GM19043 (cell line): ENCODE measurements around the gene BMP8B.

ENCODE experiments used
- ATAC-seq: cut with Tn5 transposase; IDR thresholded peaks from one replicate; pipeline ENCODE4 v1.9.1; 2021; ENCODE audit warnings: low read depth; ENCODE audit not compliant: unreplicated experiment

The BMP8B gene

DNA sequence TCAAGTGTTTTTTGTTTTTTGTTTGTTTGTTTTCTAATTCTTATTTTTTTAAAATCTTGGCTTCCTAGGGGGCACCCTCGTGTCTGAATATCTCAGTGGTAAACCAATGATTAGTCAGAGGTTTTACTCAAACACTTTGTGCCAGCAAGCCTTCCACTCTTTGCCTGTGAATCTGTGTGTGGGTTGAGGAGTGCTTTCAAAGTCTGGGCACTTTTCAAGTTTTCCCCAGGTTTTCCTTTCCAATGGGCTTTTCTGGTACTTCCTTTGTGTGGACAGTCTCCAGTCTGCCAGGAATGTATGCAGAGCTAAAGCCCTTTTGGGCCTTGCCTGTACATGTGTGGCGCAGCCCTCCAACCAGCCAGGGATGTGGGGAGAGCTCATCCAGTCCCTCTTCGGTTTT lies 59.6 kb downstream of the BMP8B start:
- no peak for ATAC-seq

DNA sequence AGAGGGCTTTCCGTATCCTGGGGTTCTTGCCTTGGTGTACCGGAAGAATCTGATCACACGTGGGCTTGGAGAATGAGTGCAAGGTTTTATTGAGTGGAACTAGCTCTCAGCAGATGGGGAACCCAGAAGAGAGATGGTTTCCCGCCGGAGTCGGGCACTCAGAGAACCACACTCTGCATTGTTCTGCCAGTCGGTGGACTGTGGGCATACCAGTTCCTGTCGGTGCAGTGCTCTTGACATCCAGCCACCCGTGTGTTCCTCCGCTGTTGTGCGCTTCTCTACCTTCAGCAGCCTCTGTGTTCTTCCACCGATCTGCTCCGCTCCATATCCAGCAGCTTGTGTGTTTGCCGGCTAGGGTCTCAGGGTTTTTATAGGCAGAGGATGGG lies 60.7 kb downstream of the BMP8B start:
- no peak for ATAC-seq

DNA sequence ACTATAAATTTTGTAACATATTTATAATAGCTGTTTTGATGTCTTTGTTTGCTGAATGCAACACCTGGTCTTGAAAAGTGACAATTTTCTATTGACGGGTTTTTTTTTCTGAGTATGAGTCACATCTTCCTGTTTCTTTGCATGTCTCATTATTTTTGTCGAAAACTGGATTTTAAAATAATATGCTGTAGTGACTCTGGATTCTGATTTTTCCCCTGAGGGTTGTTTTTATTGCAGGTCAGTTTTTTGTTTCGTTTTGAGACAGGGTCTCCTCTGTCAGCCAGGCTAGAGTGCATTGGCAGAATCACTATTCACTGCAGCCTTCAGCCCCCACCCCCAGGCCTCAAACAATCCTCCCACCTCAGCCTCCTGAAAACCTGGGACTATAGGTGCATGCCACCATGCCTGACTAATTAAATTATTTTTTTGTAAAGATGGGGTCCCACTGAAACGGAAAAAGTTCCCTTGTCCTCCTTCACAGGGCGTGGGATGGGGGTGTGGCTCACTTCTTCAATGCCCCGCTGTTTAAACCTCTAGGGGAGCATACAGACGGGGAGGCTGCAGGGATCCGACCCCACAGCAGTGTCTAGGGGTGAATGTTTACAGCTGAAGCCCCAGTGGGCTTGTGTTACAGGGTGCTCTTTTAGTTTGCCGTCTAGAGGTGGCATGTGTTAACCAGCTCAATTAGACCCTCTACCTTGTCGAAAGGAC lies 61.3 kb downstream of the BMP8B start:
- no peak for ATAC-seq

- no peak for ATAC-seq
Measured at GRCh38 chr1:39726600-39726999, 62.1 kb downstream of the BMP8B start.

- ATAC-seq: no peak
Measured at GRCh38 chr1:39722495-39722894, 66.2 kb downstream of the BMP8B start.

- no peak for ATAC-seq
Measured at GRCh38 chr1:39721664-39722063, 67.0 kb downstream of the BMP8B start.

- no peak for ATAC-seq
Measured at GRCh38 chr1:39720094-39720999, 68.3 kb downstream of the BMP8B start.

GRCh38 chr1:39717809-39718208 lies 70.9 kb downstream of the BMP8B start:
- ATAC-seq: no peak

DNA sequence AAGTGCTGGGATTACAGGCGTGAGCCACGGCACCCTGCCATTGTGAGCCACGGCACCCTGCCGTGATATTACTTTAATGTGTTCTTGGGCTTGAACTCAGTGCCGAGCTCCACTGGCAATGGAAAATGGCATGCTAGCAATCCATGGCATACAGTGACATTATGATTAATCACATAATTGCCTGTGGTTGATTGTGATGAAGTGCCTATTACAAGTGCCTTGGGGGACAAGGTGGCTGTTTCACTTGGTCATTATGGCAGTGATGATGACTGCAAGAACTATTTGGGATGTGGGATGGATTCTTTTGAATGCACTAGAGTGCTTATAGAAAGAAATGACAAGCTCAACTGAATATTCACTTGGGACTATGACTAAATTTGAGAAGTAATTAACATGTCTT lies 75.1 kb downstream of the BMP8B start:
- no peak for ATAC-seq

- ATAC-seq: no peak
Measured at GRCh38 chr1:39711966-39712340, 76.7 kb downstream of the BMP8B start.

- ATAC-seq: no peak
Measured at GRCh38 chr1:39711104-39711965, 77.3 kb downstream of the BMP8B start.

- ATAC-seq: no peak
Measured at GRCh38 chr1:39707506-39707905, 81.2 kb downstream of the BMP8B start.
